Measurements from ENCODE around the gene SOX4. TPM values are rescaled to one million over a fixed set of nuclear protein-coding genes. Genes with fewer than 3 reads are reported as not detected.

The SOX4 gene
- total and polyA plus RNA-seq, 2 experiments from 2014 or later = 164 to 235 TPM

- no peak for TF ChIP-seq ZNF462 (CRISPR knock-in tag; IDR thresholded peaks at IDR 0.05)
- TF ChIP-seq CTCF (conservative IDR thresholded peaks at IDR 0.05; ENCODE audit: low read depth in 2 of 2) = no peak
- TF ChIP-seq ETS1 (IDR thresholded peaks at IDR 0.05) = no peak
Measured at GRCh38 chr6:21633511-21634109, 40.1 kb downstream of the SOX4 start (continued).

- Histone ChIP-seq H3K27ac (ENCODE audit: low read depth) (no peak overlapping the region), H3K9me2 (ENCODE audit: insufficient read depth) (no peaks in the 10 kb centered on the region), H3K27me3 (ENCODE audit: insufficient read depth) (no peaks in the 10 kb centered on the region), H3K4me2 (no peak overlapping the region), H4K20me1 (replicated peaks; ENCODE audit: insufficient read depth) (no peaks in the 10 kb centered on the region), H3K79me2 (replicated peaks; ENCODE audit: insufficient read depth) (no peaks in the 10 kb centered on the region), H3K4me3 (no peak overlapping the region), H2AFZ (peak overlapping the region; percentile 78; the same call in 1 of the 2 replicates), H3F3A (replicated peaks; ENCODE audit: low read depth) (0 out of 2 replicates have a peak, but pooled peaks cover 4% of the 10 kb centered on the region), H3K4me1 (ENCODE audit: insufficient read depth) (no peaks in the 10 kb centered on the region), H3K36me3 (ENCODE audit: insufficient read depth) (no peaks in the 10 kb centered on the region)
- no peaks in the 10 kb centered on the region for H3K36me3 Mint-ChIP-seq (ENCODE audit: low read depth)
- H3K9me3 Mint-ChIP-seq = no peaks in the 10 kb centered on the region
- TF ChIP-seq STAT1 (IDR thresholded peaks at IDR 0.05; ENCODE audit: unreplicated experiment) (no peak), JUNB (IDR thresholded peaks at IDR 0.05; ENCODE audit: unreplicated experiment) (no peak)
- DNase-seq (ENCODE audit: low spot score) (no peak), ATAC-seq (no peak)
- H3K4me1 Mint-ChIP-seq = peaks cover 2% of the 10 kb centered on the region; the same call in 2 of the 3 replicates
- peaks cover 2% of the 10 kb centered on the region for H3K27me3 Mint-ChIP-seq (ENCODE audit: insufficient read depth, low read depth, poor library complexity)
- no peak overlapping the region for H3K27ac Mint-ChIP-seq
- no peak overlapping the region for H3K4me3 Mint-ChIP-seq
Measured at GRCh38 chr6:21634582-21634981, 41.0 kb downstream of the SOX4 start.

All from GM23338 (cell line).